GM19395 (cell line): ENCODE measurements around the gene GAS2L2.
"Not testable (repeated sequence)": the region's sequence is repeated elsewhere in the genome, so short reads cannot be mapped to it uniquely, and the experiment has no call there.

Experiments
- ATAC-seq: cut with Tn5 transposase; IDR thresholded peaks from one replicate; pipeline ENCODE4 v1.9.1; 2021; ENCODE audit warnings: mild to moderate bottlenecking, moderate library complexity; ENCODE audit not compliant: unreplicated experiment

The GAS2L2 gene

GRCh38 chr17:35773679-35774425 is 20.8 kb upstream of the GAS2L2 start:
- no peak for ATAC-seq

- ATAC-seq = no peak
These were observed 20.1 kb upstream of the GAS2L2 start for GRCh38 chr17:35773129-35773528.

DNA sequence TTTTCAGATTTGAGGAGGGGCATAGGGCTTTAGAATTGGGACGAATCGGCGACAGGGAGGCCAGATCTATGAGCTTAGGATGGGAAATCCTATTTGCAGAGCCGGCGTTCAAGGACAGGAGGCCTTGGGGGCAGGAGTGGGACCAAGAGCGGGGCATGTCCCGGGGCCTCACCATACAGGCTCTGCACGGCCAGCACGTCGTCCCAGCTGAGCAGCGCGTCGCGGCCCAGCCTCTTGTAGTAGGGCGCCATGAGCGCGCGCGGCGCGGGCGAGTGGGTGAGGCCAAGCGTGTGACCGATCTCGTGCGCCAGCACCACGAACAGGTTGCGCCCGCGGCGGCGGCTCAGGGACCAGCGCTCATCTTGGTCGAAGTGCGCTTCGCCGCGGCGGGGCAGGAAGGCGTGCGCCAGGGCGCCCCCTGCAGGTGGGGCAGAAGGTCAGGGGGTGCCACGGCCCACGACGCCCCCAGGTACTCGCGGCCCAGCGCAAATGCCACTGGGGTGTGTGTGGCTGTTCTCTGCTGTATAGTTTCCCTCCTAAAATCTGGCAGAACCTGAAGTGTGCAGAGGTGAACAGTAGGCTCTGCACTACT is 17.0 kb upstream of the GAS2L2 start:
- ATAC-seq = no peak

- no peak for ATAC-seq
These were observed 15.8 kb upstream of the GAS2L2 start for GRCh38 chr17:35768797-35769196.

DNA sequence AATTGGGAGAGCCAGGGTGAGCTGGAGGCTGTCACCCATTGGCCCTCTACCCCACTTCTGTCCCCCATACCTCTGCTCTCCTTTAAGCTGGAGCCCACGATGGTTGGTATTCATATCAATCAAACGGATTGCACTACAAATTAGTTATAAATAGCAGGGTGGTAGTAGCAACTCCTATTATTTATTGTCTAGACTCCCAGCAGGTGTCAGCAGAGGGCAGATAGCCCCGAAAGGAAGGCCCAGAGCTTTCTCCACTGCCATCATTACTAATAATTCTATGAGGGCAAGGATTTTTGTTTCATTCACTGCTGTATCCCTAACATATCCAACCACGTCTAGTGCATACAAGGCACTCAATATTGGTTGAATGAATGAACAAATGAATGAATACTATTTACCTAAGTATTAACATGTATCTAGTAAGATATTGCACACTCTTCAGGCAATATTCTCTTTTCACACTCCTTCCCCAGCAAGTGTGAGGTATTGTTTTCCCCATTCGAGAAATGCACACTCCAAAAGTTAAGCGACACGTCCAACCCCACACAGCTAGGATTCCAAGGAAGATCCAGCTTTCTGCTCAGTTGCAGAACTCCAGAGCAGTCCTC is 14.0 kb upstream of the GAS2L2 start:
- no peak for ATAC-seq

- no peak for ATAC-seq
These were observed 13.4 kb upstream of the GAS2L2 start for GRCh38 chr17:35766489-35766877.

- no peak for ATAC-seq
These were observed 12.9 kb upstream of the GAS2L2 start for GRCh38 chr17:35765756-35766488.

GRCh38 chr17:35765086-35765710 is 12.2 kb upstream of the GAS2L2 start:
- ATAC-seq = no peak

DNA sequence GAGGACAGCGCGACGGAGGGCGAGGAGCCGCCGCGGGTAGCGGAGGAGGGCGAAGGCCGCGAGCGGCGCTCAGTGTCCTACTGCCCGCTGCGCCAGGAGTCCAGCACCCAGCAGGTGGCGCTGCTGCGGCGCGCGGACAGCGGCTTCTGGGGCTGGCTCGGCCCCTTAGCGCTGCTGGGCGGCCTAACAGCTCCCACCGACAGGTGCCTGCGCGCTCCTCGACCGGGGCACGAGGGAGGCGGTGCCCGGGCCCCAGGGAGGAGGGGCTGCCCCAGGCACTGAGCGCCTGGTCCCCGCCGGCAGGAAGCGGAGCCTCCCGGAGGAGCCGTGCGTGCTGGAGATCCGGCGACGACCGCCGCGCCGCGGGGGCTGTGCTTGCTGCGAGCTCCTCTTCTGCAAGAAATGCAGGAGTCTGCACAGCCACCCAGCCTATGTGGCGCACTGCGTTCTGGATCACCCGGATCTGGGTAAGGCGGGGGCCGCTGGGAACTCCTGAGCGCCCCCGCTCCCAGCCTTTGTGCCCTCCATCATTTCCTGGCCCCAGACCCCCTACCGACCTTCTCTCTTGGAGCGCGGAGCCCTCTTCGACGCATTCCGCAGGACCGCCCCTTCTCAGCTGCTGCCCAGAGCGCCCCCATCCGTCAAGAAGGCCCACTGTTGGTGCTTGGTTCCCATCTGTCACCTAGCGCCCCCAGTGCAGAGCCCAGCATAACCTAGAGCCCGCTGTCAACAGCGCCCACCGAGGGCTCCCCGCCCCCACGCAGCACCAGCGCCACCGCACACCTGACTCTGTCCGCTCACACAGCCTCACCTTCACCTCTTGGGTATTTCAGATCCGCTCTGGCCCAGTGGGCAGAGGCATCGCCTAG is 11.3 kb upstream of the GAS2L2 start:
- peak; percentile 79 for ATAC-seq

DNA sequence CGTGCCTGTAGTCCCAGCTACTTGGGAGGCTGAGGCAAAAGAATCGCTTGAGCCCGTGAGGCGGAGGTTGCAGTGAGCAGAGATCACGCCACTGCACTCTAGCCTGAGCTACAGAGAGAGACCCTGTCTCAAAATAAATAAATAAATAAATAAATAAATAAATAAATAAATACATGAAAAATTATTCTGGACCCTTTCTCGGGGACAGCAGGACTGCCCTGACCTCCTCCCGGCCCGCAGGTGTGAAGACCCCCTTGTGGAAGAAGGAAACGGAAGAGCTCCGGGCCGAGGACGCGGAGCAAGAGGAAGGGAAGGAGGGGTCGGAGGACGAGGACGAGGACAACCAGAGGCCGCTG is 10.7 kb upstream of the GAS2L2 start:
- ATAC-seq = no peak

GRCh38 chr17:35761601-35762000 is 8.6 kb upstream of the GAS2L2 start:
- no peak for ATAC-seq

DNA sequence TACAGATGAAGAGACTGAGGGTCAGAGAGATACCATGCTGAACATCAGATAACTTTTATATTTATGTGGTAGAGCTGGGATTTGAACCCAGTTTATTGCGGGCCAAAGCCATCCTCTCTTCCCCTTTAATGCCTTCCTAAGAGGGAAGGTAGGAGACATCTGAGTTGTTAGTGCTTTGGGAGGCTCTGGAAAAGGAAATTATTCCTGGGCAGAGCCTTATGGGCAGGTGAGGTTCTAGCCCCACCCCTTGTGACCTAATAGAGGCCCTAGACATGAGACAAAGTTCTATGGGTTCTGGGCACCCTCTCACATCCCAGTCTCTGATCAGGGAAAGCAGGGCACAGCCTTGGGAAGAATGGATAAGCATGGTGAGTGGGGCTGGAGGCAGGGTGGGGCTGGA is 7.5 kb upstream of the GAS2L2 start, which contains the start of gene C17orf50:
C17orf50 (plus strand) TSS at position 301 of the 400 bp plus-strand sequence; CDS start at position 356, 55 bp downstream.
- ATAC-seq = no peak

DNA sequence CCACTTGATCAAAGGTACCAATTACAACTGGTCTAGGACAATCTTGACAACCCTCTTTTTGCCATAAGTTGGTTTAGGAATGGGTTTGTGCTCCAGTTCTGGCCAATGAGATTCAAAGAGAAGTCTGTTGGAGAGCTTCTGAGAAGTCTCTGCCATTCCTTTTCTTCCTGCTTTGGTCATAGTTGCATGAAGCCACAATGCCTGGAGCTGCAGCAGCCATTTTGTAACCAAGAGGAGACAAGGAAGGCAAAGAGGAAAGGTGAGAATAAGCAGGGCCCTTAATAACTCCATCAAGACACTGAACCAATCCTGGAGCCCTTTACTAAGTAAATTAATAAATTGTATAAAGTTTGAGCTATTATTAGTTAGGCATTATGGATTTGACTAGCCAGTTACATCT is 4.2 kb upstream of the GAS2L2 start:
- no peak for ATAC-seq

GRCh38 chr17:35752471-35752870 is 568 bp downstream of the GAS2L2 start:
- no peak for ATAC-seq

DNA sequence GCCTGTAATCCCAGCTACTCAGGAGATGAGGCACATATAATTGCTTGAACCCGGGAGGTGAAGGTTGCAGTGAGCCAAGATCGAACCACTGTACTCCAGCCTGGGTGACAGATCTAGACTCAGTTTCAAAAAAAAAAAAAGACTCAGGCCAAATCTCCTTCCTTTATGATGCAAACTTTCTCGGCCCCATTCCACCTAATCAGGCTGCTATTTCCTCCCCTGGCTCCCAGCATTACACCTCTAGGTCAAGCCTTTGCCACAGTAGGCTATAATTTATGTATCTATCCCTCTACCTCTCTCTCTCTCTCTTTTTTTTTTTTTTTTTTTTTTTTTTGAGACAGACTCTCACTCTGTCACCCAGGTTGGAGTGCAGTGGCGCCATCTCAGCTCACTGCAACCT is 1.5 kb downstream of the GAS2L2 start:
- ATAC-seq = not testable (repeated sequence)

- ATAC-seq = no peak
These were observed 2.3 kb downstream of the GAS2L2 start for GRCh38 chr17:35750526-35751395.

GRCh38 chr17:35749560-35750412 is 3.3 kb downstream of the GAS2L2 start:
- no peak for ATAC-seq

DNA sequence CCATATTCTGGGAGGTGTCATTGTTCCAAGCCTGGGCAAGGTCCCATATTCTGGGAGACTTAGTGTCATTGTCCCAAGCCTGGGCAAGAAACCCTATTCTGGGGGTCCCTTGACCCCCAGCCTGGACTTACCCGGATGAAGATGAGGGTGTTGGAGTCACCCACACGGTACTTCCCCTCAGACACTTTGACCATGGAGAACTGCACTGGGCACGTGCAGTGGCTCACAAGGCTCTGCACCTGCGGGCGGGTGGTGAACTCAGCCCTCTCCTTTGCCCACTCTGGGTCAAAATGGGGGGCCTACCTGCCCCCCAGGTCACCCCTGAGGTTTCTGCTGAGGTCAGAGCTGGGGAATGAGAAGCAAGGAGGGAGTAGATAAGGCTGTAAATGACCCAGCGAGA is 4.1 kb downstream of the GAS2L2 start:
- no peak for ATAC-seq
